Cardiac muscle cell (in vitro differentiated cells and primary cell): ENCODE results near the gene ADCY5. TPM values are rescaled to one million over a fixed set of nuclear protein-coding genes. Genes with fewer than 3 reads are reported as not detected.

Experiments
- DNase-seq, 2 donors: peaks; one replicate each; pipeline versions ENCODE4 v3.0.0 to v3.0.0-alpha.2; 2010 to 2017; ENCODE audit warnings: low read depth in 1 of 2, low spot score in 1 of 2
- H3K27ac ChIP-seq: fragments of 200-600 bp; sonication (generic); 2 replicates; pipeline ENCODE4 v1.5.1; 2016
- H3K27me3 ChIP-seq: fragments of 200-600 bp; sonication (generic); 2 replicates; pipeline ENCODE4 v1.6.0; 2016; ENCODE audit warnings: control low read depth
- H3K36me3 ChIP-seq: fragments of 200-600 bp; sonication (generic); 2 replicates; pipeline ENCODE4 v1.5.1; 2016; ENCODE audit warnings: control low read depth
- H3K4me1 ChIP-seq: fragments of 200-600 bp; sonication (generic); 2 replicates; pipeline ENCODE4 v1.8.1; 2017; ENCODE audit warnings: low read depth, mild to moderate bottlenecking, mixed run types
- H3K4me3 ChIP-seq: fragments of 200-600 bp; sonication (generic); 2 replicates; pipeline ENCODE4 v1.5.1; 2016; ENCODE audit warnings: mild to moderate bottlenecking
- H3K9me3 ChIP-seq: fragments of 200-600 bp; sonication (generic); 2 replicates; pipeline ENCODE4 v1.5.1; 2017; ENCODE audit warnings: low read depth, mild to moderate bottlenecking, control low read depth
- polyA plus RNA-seq: library from polyadenylated mRNA; unstranded; fragments of >200 nt; fragmentation: Nextera tagmentation; extraction: Ambion mirVana; gene quantifications from 2 replicates; pipeline ENCODE4 v1.2.1, GENCODE V29; 2016
- total RNA-seq: library from RNA; depleted of rRNA; stranded (reverse); fragments of >200 nt; gene quantifications from 2 replicates; pipeline ENCODE4 v1.2.3, GENCODE V29; 2016
- TF ChIP-seq, protein P1 (sequence below): IDR thresholded peaks from 2 replicates; pipeline ENCODE4 v1.5.1; 2012; ENCODE audit warnings: low read depth, mild to moderate bottlenecking, low read length

ADCY5 gene
- total and polyA plus RNA-seq, 2 experiments from 2014 or later, result 38.4 to 93.7 TPM

DNA sequence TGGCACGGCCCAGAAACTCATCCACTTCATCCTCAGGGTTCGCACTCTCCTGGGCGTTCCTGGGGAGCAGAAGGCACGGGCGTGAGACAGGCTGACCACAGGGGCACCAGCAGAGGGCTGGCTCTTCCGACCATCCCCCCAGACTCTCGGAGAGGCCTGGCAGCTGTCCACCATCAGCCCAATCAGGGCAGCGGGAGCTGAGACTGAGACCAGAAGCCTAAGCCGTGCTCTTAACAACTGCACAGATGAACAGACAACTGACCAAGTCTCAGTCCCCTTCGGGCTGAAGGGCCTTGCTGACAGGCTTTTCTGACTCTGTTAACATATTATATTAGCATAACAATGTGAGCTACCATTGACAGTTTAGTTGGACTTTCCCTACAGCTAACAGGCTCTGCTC is 129.1 kb downstream of the ADCY5 start:
- H3K4me3 ChIP-seq, result no peak overlapping the region
- peak in 1 of 2 donors; percentile 69 for DNase-seq
- TF ChIP-seq, protein P1, sequence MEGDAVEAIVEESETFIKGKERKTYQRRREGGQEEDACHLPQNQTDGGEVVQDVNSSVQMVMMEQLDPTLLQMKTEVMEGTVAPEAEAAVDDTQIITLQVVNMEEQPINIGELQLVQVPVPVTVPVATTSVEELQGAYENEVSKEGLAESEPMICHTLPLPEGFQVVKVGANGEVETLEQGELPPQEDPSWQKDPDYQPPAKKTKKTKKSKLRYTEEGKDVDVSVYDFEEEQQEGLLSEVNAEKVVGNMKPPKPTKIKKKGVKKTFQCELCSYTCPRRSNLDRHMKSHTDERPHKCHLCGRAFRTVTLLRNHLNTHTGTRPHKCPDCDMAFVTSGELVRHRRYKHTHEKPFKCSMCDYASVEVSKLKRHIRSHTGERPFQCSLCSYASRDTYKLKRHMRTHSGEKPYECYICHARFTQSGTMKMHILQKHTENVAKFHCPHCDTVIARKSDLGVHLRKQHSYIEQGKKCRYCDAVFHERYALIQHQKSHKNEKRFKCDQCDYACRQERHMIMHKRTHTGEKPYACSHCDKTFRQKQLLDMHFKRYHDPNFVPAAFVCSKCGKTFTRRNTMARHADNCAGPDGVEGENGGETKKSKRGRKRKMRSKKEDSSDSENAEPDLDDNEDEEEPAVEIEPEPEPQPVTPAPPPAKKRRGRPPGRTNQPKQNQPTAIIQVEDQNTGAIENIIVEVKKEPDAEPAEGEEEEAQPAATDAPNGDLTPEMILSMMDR, result no peak
- peaks cover 3% of the 10 kb centered on the region for H3K27me3 ChIP-seq
- peaks cover 25% of the 10 kb centered on the region for H3K36me3 ChIP-seq
- H3K27ac ChIP-seq, result peak overlapping the region; percentile 15
- H3K9me3 ChIP-seq, result no peaks in the 10 kb centered on the region
- H3K4me1 ChIP-seq, result peaks cover 13% of the 10 kb centered on the region

DNA sequence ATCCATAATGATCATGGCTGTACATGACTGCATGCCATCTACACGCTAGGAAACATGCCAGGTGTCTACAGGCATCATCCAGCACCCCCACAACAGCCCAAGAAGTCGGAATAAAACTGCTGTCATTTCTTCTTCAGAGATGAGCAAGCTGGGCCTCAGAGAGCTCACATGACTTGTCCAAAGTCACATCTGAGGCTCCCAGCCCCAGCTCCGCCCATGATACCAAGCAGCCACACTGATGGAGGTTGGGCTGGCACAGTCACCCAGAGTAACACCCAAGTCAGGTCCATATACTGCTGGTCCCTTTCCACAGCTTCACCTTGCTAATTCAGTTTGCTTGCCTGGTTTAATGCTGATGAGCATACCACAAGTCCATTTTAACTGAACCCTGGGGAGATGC is 130.5 kb downstream of the ADCY5 start:
- H3K9me3 ChIP-seq, result no peaks in the 10 kb centered on the region
- no peak overlapping the region for H3K4me3 ChIP-seq
- H3K4me1 ChIP-seq, result peaks cover 13% of the 10 kb centered on the region
- peaks cover 3% of the 10 kb centered on the region for H3K27me3 ChIP-seq
- TF ChIP-seq, protein P1, result no peak
- DNase-seq, result no peak
- H3K27ac ChIP-seq, result no peak overlapping the region
- H3K36me3 ChIP-seq, result peaks cover 19% of the 10 kb centered on the region

DNA sequence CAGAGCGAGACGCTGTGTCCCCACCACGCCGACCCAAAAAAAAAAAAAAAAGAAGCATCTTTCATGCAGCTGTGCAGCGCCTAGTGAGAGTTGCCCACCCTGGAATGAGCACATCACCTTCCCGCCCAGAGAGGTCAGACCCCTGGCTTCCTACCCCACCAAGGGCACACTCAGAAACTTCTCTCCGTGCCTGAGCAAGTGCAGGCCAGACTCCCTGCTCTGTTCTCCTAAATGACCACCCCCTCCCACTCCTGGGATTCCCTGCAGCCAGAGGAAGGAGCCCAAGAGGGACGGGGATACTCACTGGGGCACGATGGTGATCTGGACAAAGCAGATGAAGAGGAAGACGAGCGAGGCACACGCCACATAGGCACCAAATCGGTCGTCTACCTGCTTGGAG is 131.2 kb downstream of the ADCY5 start:
- Histone ChIP-seq H3K9me3 (no peaks in the 10 kb centered on the region), H3K4me3 (no peak overlapping the region), H3K36me3 (peaks cover 19% of the 10 kb centered on the region), H3K4me1 (peaks cover 13% of the 10 kb centered on the region), H3K27ac (no peak overlapping the region), H3K27me3 (peaks cover 3% of the 10 kb centered on the region)
- no peak for DNase-seq
- TF ChIP-seq, protein P1, result no peak

DNA sequence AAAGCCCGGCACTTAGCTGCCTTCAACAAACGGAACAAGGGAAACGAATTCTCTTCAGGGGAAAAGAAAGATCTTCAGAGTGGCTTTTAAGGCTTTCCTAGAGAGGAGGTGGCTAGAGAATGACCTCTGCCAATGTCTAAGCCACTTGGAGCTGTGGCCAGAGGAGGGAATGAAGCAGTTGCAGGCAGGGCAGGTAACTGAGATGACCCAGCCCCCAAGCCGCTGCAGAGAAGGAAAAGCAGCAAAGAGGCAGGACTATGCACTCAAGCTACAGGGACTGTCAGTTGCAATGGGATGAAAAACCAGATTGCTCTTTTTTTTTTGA is 133.7 kb downstream of the ADCY5 start:
- Histone ChIP-seq H3K4me1 (peaks cover 10% of the 10 kb centered on the region), H3K36me3 (peaks cover 19% of the 10 kb centered on the region), H3K27ac (no peak overlapping the region), H3K9me3 (no peaks in the 10 kb centered on the region), H3K4me3 (no peak overlapping the region), H3K27me3 (peaks cover 3% of the 10 kb centered on the region)
- no peak for DNase-seq
- TF ChIP-seq, protein P1, result no peak

DNA sequence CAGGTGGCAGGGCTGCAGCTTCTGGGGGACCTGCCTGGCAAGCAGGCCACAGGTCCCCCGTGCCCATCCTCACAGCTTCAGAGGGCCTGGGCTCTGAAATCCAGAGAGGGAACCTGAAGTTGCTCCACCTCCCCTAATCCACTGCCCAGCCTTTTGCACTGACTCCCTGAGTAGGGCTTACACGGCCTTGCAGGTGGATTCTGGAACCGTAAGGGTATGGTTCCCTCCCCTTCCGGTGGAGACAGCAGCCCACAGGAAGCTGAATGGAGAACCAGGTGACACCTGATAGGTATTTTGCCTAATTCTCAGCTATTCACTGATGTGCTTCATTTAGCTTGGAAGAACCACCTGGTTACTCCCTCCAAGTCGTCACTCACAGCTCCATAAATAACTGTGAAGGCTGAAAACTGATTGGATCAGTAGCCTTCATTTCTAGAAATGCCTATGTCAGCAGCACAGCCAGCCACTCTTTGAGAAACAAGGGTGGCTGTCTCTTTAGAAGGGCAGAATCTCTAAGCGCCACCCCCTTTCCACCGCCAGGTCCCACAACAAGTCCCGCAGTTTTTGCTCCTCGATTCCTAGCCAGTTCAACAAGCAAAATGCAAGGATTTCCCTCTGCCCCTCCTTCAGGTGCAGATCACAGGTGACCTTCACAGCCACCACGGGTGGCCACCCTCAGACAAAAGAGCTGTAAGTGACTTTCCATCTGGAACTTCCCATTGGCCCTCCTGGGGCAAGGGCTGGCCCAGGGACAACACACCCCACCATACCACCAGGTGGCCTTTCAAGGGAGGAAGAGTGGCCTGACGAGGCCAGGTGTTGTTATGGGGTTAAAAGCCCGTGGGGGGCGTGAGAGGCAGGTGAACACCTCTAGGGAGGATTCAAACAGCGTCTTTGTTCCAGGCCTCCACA is 134.3 kb downstream of the ADCY5 start:
- Histone ChIP-seq H3K9me3 (no peaks in the 10 kb centered on the region), H3K36me3 (peaks cover 19% of the 10 kb centered on the region), H3K27me3 (peaks cover 3% of the 10 kb centered on the region), H3K27ac (no peak overlapping the region), H3K4me1 (peaks cover 4% of the 10 kb centered on the region), H3K4me3 (no peak overlapping the region)
- TF ChIP-seq, protein P1, result no peak
- no peak for DNase-seq
